Glutamatergic neuron (in vitro differentiated cells): ENCODE measurements around the gene PTPRQ. TPM values are rescaled to one million over a fixed set of nuclear protein-coding genes. Genes with fewer than 3 reads are reported as not detected.

Experiments
- DNase-seq: peaks from one replicate; pipeline ENCODE4 v3.0.0; 2022
- H3K27ac Mint-ChIP-seq: one replicate; pipeline ENCODE4 v1.8.0; 2020; ENCODE audit warnings: mild to moderate bottlenecking, mixed read lengths, inconsistent platforms; ENCODE audit not compliant: unreplicated experiment
- H3K27me3 Mint-ChIP-seq: one replicate; pipeline ENCODE4 v1.8.0; 2020; ENCODE audit warnings: mild to moderate bottlenecking, moderate library complexity, mixed read lengths, inconsistent platforms; ENCODE audit not compliant: unreplicated experiment
- H3K36me3 Mint-ChIP-seq: one replicate; pipeline ENCODE4 v1.8.0; 2020; ENCODE audit warnings: mild to moderate bottlenecking, mixed read lengths, inconsistent platforms; ENCODE audit not compliant: unreplicated experiment
- H3K4me1 Mint-ChIP-seq: one replicate; pipeline ENCODE4 v1.8.0; 2020; ENCODE audit warnings: mild to moderate bottlenecking, low read depth, mixed read lengths, inconsistent platforms; ENCODE audit not compliant: unreplicated experiment
- H3K4me3 Mint-ChIP-seq: one replicate; pipeline ENCODE4 v1.8.0; 2020; ENCODE audit warnings: mild to moderate bottlenecking, mixed read lengths, inconsistent platforms; ENCODE audit not compliant: unreplicated experiment
- H3K9me3 Mint-ChIP-seq: one replicate; pipeline ENCODE4 v1.8.0; 2020; ENCODE audit warnings: mild to moderate bottlenecking, moderate library complexity, mixed read lengths, inconsistent platforms; ENCODE audit not compliant: unreplicated experiment
- total RNA-seq: library from RNA; stranded (reverse); fragmentation: NEBNext Ultra II Directional; extraction: Animal tissue kit (Norgen Biotek cat#: 25700); gene quantifications from one replicate; pipeline ENCODE4 v1.2.1, GENCODE V29; 2021; ENCODE audit not compliant: unreplicated experiment
- TF ChIP-seq, protein P1 (sequence below): fragments of 200-600 bp; sonication (generic); IDR thresholded peaks from one replicate; pipeline ENCODE4 v1.5.0; 2021; ENCODE audit not compliant: partially characterized antibody, unreplicated experiment

Gene PTPRQ
- total RNA-seq, 1 donor from 2014 or later: not detected

DNA sequence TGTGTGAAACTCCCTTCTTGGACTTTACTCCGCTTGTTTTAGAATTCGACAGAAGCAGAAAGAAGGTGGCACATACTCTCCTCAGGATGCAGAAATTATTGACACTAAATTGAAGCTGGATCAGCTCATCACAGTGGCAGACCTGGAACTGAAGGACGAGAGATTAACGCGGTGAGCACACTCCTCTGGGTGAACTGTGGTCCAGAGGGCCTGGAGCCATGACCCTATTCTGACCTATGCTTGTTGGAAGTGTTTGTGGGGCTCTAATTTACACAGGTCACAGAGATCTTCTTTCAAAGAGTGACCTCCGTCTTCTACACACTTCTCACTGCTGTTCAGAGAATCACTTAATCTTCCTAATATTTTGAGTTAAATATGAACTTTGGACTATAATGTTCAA lies 190.9 kb downstream of the PTPRQ start:
- Mint-ChIP-seq H3K9me3 (no peaks in the 10 kb centered on the region), H3K36me3 (no peaks in the 10 kb centered on the region), H3K27ac (no peak overlapping the region), H3K4me3 (no peak overlapping the region), H3K4me1 (no peaks in the 10 kb centered on the region), H3K27me3 (peaks cover 1% of the 10 kb centered on the region)
- TF ChIP-seq, protein P1, sequence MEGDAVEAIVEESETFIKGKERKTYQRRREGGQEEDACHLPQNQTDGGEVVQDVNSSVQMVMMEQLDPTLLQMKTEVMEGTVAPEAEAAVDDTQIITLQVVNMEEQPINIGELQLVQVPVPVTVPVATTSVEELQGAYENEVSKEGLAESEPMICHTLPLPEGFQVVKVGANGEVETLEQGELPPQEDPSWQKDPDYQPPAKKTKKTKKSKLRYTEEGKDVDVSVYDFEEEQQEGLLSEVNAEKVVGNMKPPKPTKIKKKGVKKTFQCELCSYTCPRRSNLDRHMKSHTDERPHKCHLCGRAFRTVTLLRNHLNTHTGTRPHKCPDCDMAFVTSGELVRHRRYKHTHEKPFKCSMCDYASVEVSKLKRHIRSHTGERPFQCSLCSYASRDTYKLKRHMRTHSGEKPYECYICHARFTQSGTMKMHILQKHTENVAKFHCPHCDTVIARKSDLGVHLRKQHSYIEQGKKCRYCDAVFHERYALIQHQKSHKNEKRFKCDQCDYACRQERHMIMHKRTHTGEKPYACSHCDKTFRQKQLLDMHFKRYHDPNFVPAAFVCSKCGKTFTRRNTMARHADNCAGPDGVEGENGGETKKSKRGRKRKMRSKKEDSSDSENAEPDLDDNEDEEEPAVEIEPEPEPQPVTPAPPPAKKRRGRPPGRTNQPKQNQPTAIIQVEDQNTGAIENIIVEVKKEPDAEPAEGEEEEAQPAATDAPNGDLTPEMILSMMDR: no peak
- no peak for DNase-seq

DNA sequence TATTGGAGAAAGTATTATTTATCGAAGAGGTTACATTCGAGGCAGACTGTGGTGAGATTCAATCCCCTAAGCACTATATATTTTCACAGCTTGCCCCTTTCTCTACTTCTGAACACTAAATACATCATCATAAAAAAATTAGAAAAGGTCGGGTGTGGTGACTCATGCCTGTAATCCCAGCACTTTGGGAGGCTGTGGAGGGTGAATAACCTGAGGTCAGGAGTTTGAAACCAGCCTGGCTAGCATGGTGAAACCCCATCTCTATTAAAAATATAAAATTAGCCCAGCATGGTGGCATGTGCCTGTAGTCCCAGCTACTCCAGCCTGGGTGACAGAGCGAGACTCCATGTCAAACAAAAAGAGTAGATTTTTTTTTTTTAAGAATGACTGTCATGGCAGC lies 192.8 kb downstream of the PTPRQ start:
- Mint-ChIP-seq H3K4me1 (no peaks in the 10 kb centered on the region), H3K27ac (no peak overlapping the region), H3K9me3 (no peaks in the 10 kb centered on the region), H3K4me3 (no peak overlapping the region), H3K27me3 (peaks cover 1% of the 10 kb centered on the region), H3K36me3 (no peaks in the 10 kb centered on the region)
- no peak for DNase-seq
- TF ChIP-seq, protein P1: no peak

DNA sequence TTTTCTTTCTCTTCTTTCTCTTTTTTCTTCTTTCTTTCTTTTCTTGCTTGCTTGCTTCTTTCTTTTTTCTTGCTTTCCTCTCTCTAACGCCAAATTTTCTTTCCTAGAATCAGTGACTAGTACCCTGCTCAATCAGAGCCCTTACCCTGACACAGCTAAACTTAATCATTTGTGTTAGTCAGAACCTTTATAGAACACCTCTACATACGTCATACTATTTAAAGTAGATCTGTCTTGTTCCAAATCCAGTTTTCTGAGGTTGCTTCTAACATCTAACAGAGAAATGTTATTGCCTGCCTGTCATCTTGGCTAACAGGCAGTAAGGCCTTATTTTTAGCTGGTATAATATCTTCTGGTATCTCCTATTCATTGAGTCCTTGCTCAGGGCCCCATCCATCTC lies 197.9 kb downstream of the PTPRQ start:
- TF ChIP-seq, protein P1: no peak
- Mint-ChIP-seq H3K36me3 (no peaks in the 10 kb centered on the region), H3K27me3 (no peaks in the 10 kb centered on the region), H3K4me1 (no peaks in the 10 kb centered on the region), H3K9me3 (no peaks in the 10 kb centered on the region), H3K4me3 (no peak overlapping the region), H3K27ac (no peak overlapping the region)
- no peak for DNase-seq

DNA sequence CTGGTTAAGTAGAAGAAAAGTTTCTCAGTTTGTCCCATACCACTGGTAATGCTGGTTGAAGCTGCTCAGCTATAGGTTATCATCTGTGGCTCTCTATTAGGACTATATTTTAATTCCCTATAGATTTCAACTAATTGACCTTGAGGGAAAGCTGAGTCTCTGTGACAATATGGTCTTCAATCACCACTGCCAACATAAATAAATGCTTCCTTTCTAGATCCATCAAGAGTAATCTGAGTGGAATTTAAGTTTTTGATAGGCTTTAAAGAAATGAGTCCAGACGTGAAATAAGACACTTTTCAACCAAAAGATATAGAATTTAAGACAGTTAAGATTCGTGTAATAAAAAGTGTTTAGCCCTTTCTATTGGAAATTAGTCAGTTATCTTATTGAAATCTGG lies 199.9 kb downstream of the PTPRQ start:
- DNase-seq: no peak
- TF ChIP-seq, protein P1: no peak
- H3K27me3 Mint-ChIP-seq: no peaks in the 10 kb centered on the region
- no peaks in the 10 kb centered on the region for H3K9me3 Mint-ChIP-seq
- no peak overlapping the region for H3K27ac Mint-ChIP-seq
- no peaks in the 10 kb centered on the region for H3K4me1 Mint-ChIP-seq
- no peaks in the 10 kb centered on the region for H3K36me3 Mint-ChIP-seq
- no peak overlapping the region for H3K4me3 Mint-ChIP-seq

DNA sequence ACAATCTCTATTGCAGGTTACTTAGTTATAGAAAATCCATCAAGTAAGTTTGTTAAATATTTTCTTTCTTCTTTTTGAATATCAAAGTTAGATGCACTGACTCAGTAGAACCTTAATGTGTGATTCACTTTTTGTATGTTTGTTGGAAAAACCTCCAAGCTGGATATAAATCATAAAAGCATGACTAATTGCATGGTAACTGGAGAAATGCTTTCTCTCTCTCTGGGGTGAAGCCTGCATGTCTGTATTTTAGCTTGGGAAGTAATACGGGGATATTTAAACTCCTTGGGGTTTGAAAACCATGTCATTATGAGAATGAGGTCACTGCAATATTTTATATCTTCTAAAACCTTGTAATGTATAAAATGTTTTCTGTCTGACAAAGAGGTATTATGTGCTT lies 204.8 kb downstream of the PTPRQ start:
- Mint-ChIP-seq H3K27ac (no peak overlapping the region), H3K36me3 (no peaks in the 10 kb centered on the region), H3K9me3 (no peaks in the 10 kb centered on the region), H3K4me1 (no peaks in the 10 kb centered on the region), H3K4me3 (no peak overlapping the region), H3K27me3 (no peaks in the 10 kb centered on the region)
- TF ChIP-seq, protein P1: no peak
- DNase-seq: no peak
